ENCODE results near the gene GPHA2.

Gene GPHA2

GRCh38 chr11:64911689-64912088, 24.0 kb downstream of the GPHA2 start:
- in situ Hi-C loops (cut with MboI; ENCODE audit: low sequenced_read_pairs), result no loop called here

- in situ Hi-C loops (cut with MboI; ENCODE audit: low sequenced_read_pairs), result no loop called here
These were observed 24.6 kb downstream of the GPHA2 start for GRCh38 chr11:64911142-64911541.

GRCh38 chr11:64910451-64911093, 25.1 kb downstream of the GPHA2 start:
- in situ Hi-C loops (cut with MboI; ENCODE audit: low sequenced_read_pairs), result no loop called here

GRCh38 chr11:64909653-64910343, 25.9 kb downstream of the GPHA2 start:
- in situ Hi-C loops (cut with MboI; ENCODE audit: low sequenced_read_pairs), result no loop called here

GRCh38 chr11:64908766-64909165, 26.9 kb downstream of the GPHA2 start:
- in situ Hi-C loops (cut with MboI; ENCODE audit: low sequenced_read_pairs), result no loop called here

GRCh38 chr11:64906314-64906635, 29.4 kb downstream of the GPHA2 start:
- in situ Hi-C loops (cut with MboI; ENCODE audit: low sequenced_read_pairs), result no loop called here

GRCh38 chr11:64905516-64906313, 30.0 kb downstream of the GPHA2 start:
- in situ Hi-C loops (cut with MboI; ENCODE audit: low sequenced_read_pairs), result no loop called here

- in situ Hi-C loops (cut with MboI; ENCODE audit: low sequenced_read_pairs), result no loop called here
These were observed 32.3 kb downstream of the GPHA2 start for GRCh38 chr11:64903291-64903833.

- in situ Hi-C loops (cut with MboI; ENCODE audit: low sequenced_read_pairs), result no loop called here
These were observed 33.4 kb downstream of the GPHA2 start for GRCh38 chr11:64902102-64902900.

GRCh38 chr11:64900774-64901173, 34.9 kb downstream of the GPHA2 start:
- in situ Hi-C loops (cut with MboI; ENCODE audit: low sequenced_read_pairs), result no loop called here

GRCh38 chr11:64900263-64900678, 35.4 kb downstream of the GPHA2 start:
- in situ Hi-C loops (cut with MboI; ENCODE audit: low sequenced_read_pairs), result no loop called here

GRCh38 chr11:64898541-64898940, 37.2 kb downstream of the GPHA2 start:
- in situ Hi-C loops (cut with MboI; ENCODE audit: low sequenced_read_pairs), result no loop called here

- in situ Hi-C loops (cut with MboI; ENCODE audit: low sequenced_read_pairs), result no loop called here
These were observed 37.6 kb downstream of the GPHA2 start for GRCh38 chr11:64898076-64898445.

GRCh38 chr11:64897381-64898075, 38.2 kb downstream of the GPHA2 start:
- in situ Hi-C loops (cut with MboI; ENCODE audit: low sequenced_read_pairs), result no loop called here

- in situ Hi-C loops (cut with MboI; ENCODE audit: low sequenced_read_pairs), result no loop called here
These were observed 39.2 kb downstream of the GPHA2 start for GRCh38 chr11:64896448-64897022.

- in situ Hi-C loops (cut with MboI; ENCODE audit: low sequenced_read_pairs), result no loop called here
These were observed 40.8 kb downstream of the GPHA2 start for GRCh38 chr11:64894812-64895452.

GRCh38 chr11:64894070-64894811, 41.5 kb downstream of the GPHA2 start:
- in situ Hi-C loops (cut with MboI; ENCODE audit: low sequenced_read_pairs), result no loop called here

GRCh38 chr11:64893194-64894069, 42.3 kb downstream of the GPHA2 start:
- in situ Hi-C loops (cut with MboI; ENCODE audit: low sequenced_read_pairs), result no loop called here

Measured in hTERT RPE-1 (cell line).